NCI-H2196 treated with DMSO at 0.1 percent for 48 hours (cell line): Measurements from ENCODE around the gene TMEM9B.
"Not testable (repeated sequence)": the region's sequence is repeated elsewhere in the genome, so short reads cannot be mapped to it uniquely, and the experiment has no call there.

ENCODE experiments used
- DNase-seq: peaks from one replicate; lab custom pipeline; 2025; ENCODE audit not compliant: unreplicated experiment; lab: John Stamatoyannopoulos, UW

TMEM9B gene

GRCh38 chr11:8973121-8973520 is 8.9 kb upstream of the TMEM9B start:
- DNase-seq = no peak

GRCh38 chr11:8971924-8972316 is 7.7 kb upstream of the TMEM9B start:
- no peak for DNase-seq

GRCh38 chr11:8971196-8971923 is 7.1 kb upstream of the TMEM9B start:
- DNase-seq = no peak

GRCh38 chr11:8967184-8967583 is 2.9 kb upstream of the TMEM9B start:
- no peak for DNase-seq

- DNase-seq = peak; percentile 71
Observed at GRCh38 chr11:8963569-8964323, 496 bp downstream of the TMEM9B start.

GRCh38 chr11:8962841-8963240 is 1.4 kb downstream of the TMEM9B start:
- DNase-seq = no peak

- no peak for DNase-seq
Observed at GRCh38 chr11:8961401-8961800, 2.8 kb downstream of the TMEM9B start.

- DNase-seq = peak; percentile 44
Observed at GRCh38 chr11:8959546-8960166, 4.6 kb downstream of the TMEM9B start.

GRCh38 chr11:8956860-8957259 is 7.4 kb downstream of the TMEM9B start:
- DNase-seq = no peak

GRCh38 chr11:8948886-8949285 is 15.4 kb downstream of the TMEM9B start:
- DNase-seq = no peak

- no peak for DNase-seq
Observed at GRCh38 chr11:8947230-8947943, 16.9 kb downstream of the TMEM9B start.

- no peak for DNase-seq
Observed at GRCh38 chr11:8942518-8943066, 21.6 kb downstream of the TMEM9B start, which contains the start of gene ASCL3. ASCL3 (minus strand) TSS chr11:8943016; CDS start chr11:8938161, 4,855 bp downstream.

GRCh38 chr11:8941341-8942103 is 22.7 kb downstream of the TMEM9B start:
- DNase-seq = no peak

- no peak for DNase-seq
Observed at GRCh38 chr11:8937659-8938058, 26.6 kb downstream of the TMEM9B start.

- no peak for DNase-seq
Observed at GRCh38 chr11:8937159-8937558, 27.1 kb downstream of the TMEM9B start.

GRCh38 chr11:8935789-8936188 is 28.5 kb downstream of the TMEM9B start:
- not testable (repeated sequence) for DNase-seq

- DNase-seq = no peak
Observed at GRCh38 chr11:8934742-8935488, 29.3 kb downstream of the TMEM9B start.

GRCh38 chr11:8933931-8934330 is 30.3 kb downstream of the TMEM9B start:
- DNase-seq = no peak

GRCh38 chr11:8932564-8933180 is 31.6 kb downstream of the TMEM9B start, which contains the start of gene C11orf16:
C11orf16 (minus strand) TSS chr11:8932947; CDS start chr11:8932308, 639 bp downstream.
- DNase-seq = peak; percentile 9
